ENCODE results near the gene EPN3. TPM values are rescaled to one million over a fixed set of nuclear protein-coding genes. Genes with fewer than 3 reads are reported as not detected.
A peak's percentile ranks its signal among the peaks of the same experiment; 100 is the strongest.

Gene EPN3
- total RNA-seq, 1 donor from 2014 or later, result 0.24 TPM

- Histone ChIP-seq H3K79me2 (ENCODE audit: low read depth) (no peaks in the 10 kb centered on the region), H3K4me1 (peaks cover 11% of the 10 kb centered on the region), H3K27me3 (no peaks in the 10 kb centered on the region), H3K4me2 (peak overlapping the region; percentile 35), H2AFZ (replicated peaks) (peak overlapping the region; percentile 11), H3K36me3 (no peaks in the 10 kb centered on the region), H3K27ac (no peak overlapping the region), H3F3A (ENCODE audit: low read depth) (no peaks in the 10 kb centered on the region), H3K4me3 (no peak overlapping the region), H4K20me1 (ENCODE audit: low read depth) (no peaks in the 10 kb centered on the region), H3K9ac (no peak overlapping the region), H3K9me3 (ENCODE audit: low read depth) (no peaks in the 10 kb centered on the region)
- H3K9me3 Mint-ChIP-seq, result no peaks in the 10 kb centered on the region
- peaks cover 49% of the 10 kb centered on the region for H3K4me1 Mint-ChIP-seq
- H3K27ac Mint-ChIP-seq, result peak overlapping the region; percentile 22
- DNase-seq (ENCODE audit: low spot score), result peak; percentile 55
- peaks cover 19% of the 10 kb centered on the region for H3K27me3 Mint-ChIP-seq (ENCODE audit: insufficient read depth, low read depth)
- H3K36me3 Mint-ChIP-seq, result no peaks in the 10 kb centered on the region
- TF ChIP-seq CTCF (IDR thresholded peaks at IDR 0.05) (no peak), EZH2 (IDR thresholded peaks at IDR 0.05) (no peak), EZH2phosphoT487 (IDR thresholded peaks at IDR 0.05) (no peak)
- H3K4me3 Mint-ChIP-seq, result peak overlapping the region; percentile 23
Measured at GRCh38 chr17:50514936-50515702, 17.4 kb upstream of the EPN3 start.

- Histone ChIP-seq H4K20me1 (ENCODE audit: low read depth) (no peaks in the 10 kb centered on the region), H3K27ac (no peak overlapping the region), H3K79me2 (ENCODE audit: low read depth) (no peaks in the 10 kb centered on the region), H3K36me3 (no peaks in the 10 kb centered on the region), H3K9me3 (ENCODE audit: low read depth) (no peaks in the 10 kb centered on the region), H3K4me3 (no peak overlapping the region), H3K27me3 (no peaks in the 10 kb centered on the region), H3F3A (ENCODE audit: low read depth) (no peaks in the 10 kb centered on the region), H3K9ac (no peak overlapping the region), H3K4me2 (no peak overlapping the region), H2AFZ (replicated peaks) (no peak overlapping the region), H3K4me1 (peaks cover 11% of the 10 kb centered on the region)
- Mint-ChIP-seq H3K27ac (no peak overlapping the region), H3K36me3 (no peaks in the 10 kb centered on the region), H3K27me3 (ENCODE audit: insufficient read depth, low read depth) (peaks cover 15% of the 10 kb centered on the region), H3K4me1 (peaks cover 36% of the 10 kb centered on the region), H3K4me3 (no peak overlapping the region), H3K9me3 (no peaks in the 10 kb centered on the region)
- TF ChIP-seq EZH2phosphoT487 (IDR thresholded peaks at IDR 0.05) (no peak), EZH2 (IDR thresholded peaks at IDR 0.05) (no peak), CTCF (IDR thresholded peaks at IDR 0.05) (no peak)
- DNase-seq (ENCODE audit: low spot score), result no peak
Measured at GRCh38 chr17:50517011-50517410, 15.5 kb upstream of the EPN3 start.

- no peaks in the 10 kb centered on the region for H3K9me3 Mint-ChIP-seq
- Histone ChIP-seq H3K27me3 (no peaks in the 10 kb centered on the region), H3F3A (ENCODE audit: low read depth) (no peaks in the 10 kb centered on the region), H3K4me2 (no peak overlapping the region), H3K9ac (no peak overlapping the region), H3K9me3 (ENCODE audit: low read depth) (no peaks in the 10 kb centered on the region), H3K4me1 (peaks cover 11% of the 10 kb centered on the region), H2AFZ (replicated peaks) (no peak overlapping the region), H4K20me1 (ENCODE audit: low read depth) (no peaks in the 10 kb centered on the region), H3K79me2 (ENCODE audit: low read depth) (no peaks in the 10 kb centered on the region), H3K27ac (no peak overlapping the region), H3K4me3 (no peak overlapping the region), H3K36me3 (no peaks in the 10 kb centered on the region)
- TF ChIP-seq EZH2 (IDR thresholded peaks at IDR 0.05), result no peak
- no peak for TF ChIP-seq EZH2phosphoT487 (IDR thresholded peaks at IDR 0.05)
- TF ChIP-seq CTCF (IDR thresholded peaks at IDR 0.05), result no peak
- H3K27ac Mint-ChIP-seq, result no peak overlapping the region
- H3K36me3 Mint-ChIP-seq, result no peaks in the 10 kb centered on the region
- no peak overlapping the region for H3K4me3 Mint-ChIP-seq
- peaks cover 34% of the 10 kb centered on the region for H3K4me1 Mint-ChIP-seq
- no peak for DNase-seq (ENCODE audit: low spot score)
- peaks cover 10% of the 10 kb centered on the region for H3K27me3 Mint-ChIP-seq (ENCODE audit: insufficient read depth, low read depth)
Measured at GRCh38 chr17:50517504-50518383, 14.8 kb upstream of the EPN3 start.
